Measurements from ENCODE around the gene C6orf15. TPM values are rescaled to one million over a fixed set of nuclear protein-coding genes. Genes with fewer than 3 reads are reported as not detected.

C6orf15 gene
- total RNA-seq, result under 1 TPM in 1 of 2 donors, not detected in 1; 0.51 TPM

GRCh38 chr6:31112478-31112877, at the start of gene C6orf15:
Gene C6orf15 (minus strand): TSS chr6:31112575. CDS start chr6:31112555, 20 bp downstream.
- H3K27ac ChIP-seq, result no peak within 1 kb of the TSS
- intact Hi-C loops (cut with DNase I), result no loop called here

GRCh38 chr6:31161216-31162126, 49.1 kb upstream of the C6orf15 start:
- intact Hi-C loops (cut with DNase I), result no loop called here
- TF ChIP-seq POLR2AphosphoS5 (IDR thresholded peaks at IDR 0.05), result no peak
- TF ChIP-seq POLR2A (IDR thresholded peaks at IDR 0.05), result no peak
- TF ChIP-seq CTCF (IDR thresholded peaks at IDR 0.05), result no peak

More at GRCh38 chr6:31112478-31112877, at the start of gene C6orf15:
- H3K4me1 ChIP-seq (replicated peaks), result peaks cover 5% of the 10 kb centered on the region
- DNase-seq (ENCODE audit: low spot score), result no peak
- 79% methylated on average over 5 of the region's 5 CpGs for WGBS
- no peaks in the 10 kb centered on the region for H3K9me3 ChIP-seq
- no peaks in the 10 kb centered on the region for H3K36me3 ChIP-seq
- H3K27me3 ChIP-seq (replicated peaks; ENCODE audit: insufficient read depth), result peaks cover 2% of the 10 kb centered on the region
- no peak for TF ChIP-seq POLR2AphosphoS5 (IDR thresholded peaks at IDR 0.05)
- TF ChIP-seq POLR2A (IDR thresholded peaks at IDR 0.05), result no peak
- TF ChIP-seq CTCF (IDR thresholded peaks at IDR 0.05), result no peak
- no peak within 1 kb of the TSS for H3K4me3 ChIP-seq

GRCh38 chr6:31158863-31159855, 46.8 kb upstream of the C6orf15 start:
- Histone ChIP-seq H3K9me3 (no peaks in the 10 kb centered on the region), H3K27ac (peak overlapping the region; percentile 45 to 49), H3K27me3 (replicated peaks; ENCODE audit: insufficient read depth) (no peaks in the 10 kb centered on the region), H3K4me3 (peak overlapping the region; percentile 57 to 58), H3K36me3 (no peaks in the 10 kb centered on the region), H3K4me1 (replicated peaks) (peaks cover 5% of the 10 kb centered on the region)
- intact Hi-C loops (cut with DNase I), result loop anchor here (5.0 kb wide), 1 partner anchor 38 kb away; no protein-coding TSS in a partner anchor
- no peak for DNase-seq (ENCODE audit: low spot score)
- TF ChIP-seq CTCF (IDR thresholded peaks at IDR 0.05), result no peak
- TF ChIP-seq POLR2AphosphoS5 (IDR thresholded peaks at IDR 0.05), result no peak
- no peak for TF ChIP-seq POLR2A (IDR thresholded peaks at IDR 0.05)
- WGBS, result 12% methylated on average over 26 of the region's 35 CpGs

More at GRCh38 chr6:31161216-31162126, 49.1 kb upstream of the C6orf15 start:
- Histone ChIP-seq H3K36me3 (no peaks in the 10 kb centered on the region), H3K4me1 (replicated peaks) (peaks cover 5% of the 10 kb centered on the region), H3K27ac (no peak overlapping the region), H3K9me3 (no peaks in the 10 kb centered on the region), H3K4me3 (no peak overlapping the region), H3K27me3 (replicated peaks; ENCODE audit: insufficient read depth) (no peaks in the 10 kb centered on the region)
- DNase-seq (ENCODE audit: low spot score), result no peak
- 91% methylated on average over 19 of the region's 19 CpGs for WGBS

GRCh38 chr6:31158140-31158862, 45.9 kb upstream of the C6orf15 start, which contains the start of gene TCF19:
Gene TCF19 (plus strand): TSS chr6:31158589. CDS start chr6:31159470, 881 bp downstream.
- intact Hi-C loops (cut with DNase I), result loop anchor here (5.0 kb wide), 1 partner anchor 39 kb away; no protein-coding TSS in a partner anchor
- Histone ChIP-seq H3K27me3 (replicated peaks; ENCODE audit: insufficient read depth) (no peaks in the 10 kb centered on the region), H3K9me3 (no peaks in the 10 kb centered on the region), H3K27ac (peak within 1 kb of the TSS; percentile 80 to 86), H3K36me3 (no peaks in the 10 kb centered on the region), H3K4me3 (peak within 1 kb of the TSS; percentile 57 to 58), H3K4me1 (replicated peaks) (peaks cover 5% of the 10 kb centered on the region)
- peak; percentile 98 for DNase-seq (ENCODE audit: low spot score)
- peak; percentile 98 for TF ChIP-seq POLR2AphosphoS5 (IDR thresholded peaks at IDR 0.05)
- no peak for TF ChIP-seq CTCF (IDR thresholded peaks at IDR 0.05)
- TF ChIP-seq POLR2A (IDR thresholded peaks at IDR 0.05), result peak; percentile 57
- WGBS, result under 1% methylated on average over 51 of the region's 65 CpGs

All from prostate gland (tissue), 2 donors.